ENCODE data around the gene CACNA1S. TPM values are rescaled to one million over a fixed set of nuclear protein-coding genes. Genes with fewer than 3 reads are reported as not detected.

Gene CACNA1S
- total RNA-seq, 1 donor from 2014 or later, result not detected

- Mint-ChIP-seq H3K4me1 (peaks cover 4% of the 10 kb centered on the region), H3K27ac (no peak overlapping the region), H3K27me3 (ENCODE audit: low read depth) (no peaks in the 10 kb centered on the region)
Observed at GRCh38 chr1:201134405-201134804, 22.2 kb upstream of the CACNA1S start.

GRCh38 chr1:201131398-201131797 lies 19.2 kb upstream of the CACNA1S start:
- peaks cover 3% of the 10 kb centered on the region for H3K9me3 Mint-ChIP-seq
- H3K27me3 Mint-ChIP-seq (ENCODE audit: low read depth), result no peaks in the 10 kb centered on the region
- H3K36me3 Mint-ChIP-seq, result peaks cover 29% of the 10 kb centered on the region
- H3K27ac Mint-ChIP-seq, result no peak overlapping the region
- H3K4me1 Mint-ChIP-seq, result peaks cover under 1% of the 10 kb centered on the region
- no peak for DNase-seq (ENCODE audit: low spot score in 2 of 2, unreplicated experiment in 2 of 2)
- TF ChIP-seq CTCF (IDR thresholded peaks at IDR 0.05; ENCODE audit: unreplicated experiment), result no peak
- no peak overlapping the region for H3K4me3 Mint-ChIP-seq

More at GRCh38 chr1:201134405-201134804, 22.2 kb upstream of the CACNA1S start:
- Mint-ChIP-seq H3K9me3 (peaks cover 3% of the 10 kb centered on the region), H3K4me3 (no peak overlapping the region), H3K36me3 (peaks cover 30% of the 10 kb centered on the region)
- TF ChIP-seq CTCF (IDR thresholded peaks at IDR 0.05; ENCODE audit: unreplicated experiment), result no peak
- no peak for DNase-seq (ENCODE audit: low spot score in 2 of 2, unreplicated experiment in 2 of 2)

- no peak for DNase-seq (ENCODE audit: low spot score in 2 of 2, unreplicated experiment in 2 of 2)
- peaks cover 6% of the 10 kb centered on the region for H3K4me1 Mint-ChIP-seq
- peaks cover 3% of the 10 kb centered on the region for H3K9me3 Mint-ChIP-seq
- H3K27ac Mint-ChIP-seq, result no peak overlapping the region
- TF ChIP-seq CTCF (IDR thresholded peaks at IDR 0.05; ENCODE audit: unreplicated experiment), result no peak
- peaks cover 13% of the 10 kb centered on the region for H3K36me3 Mint-ChIP-seq
- H3K4me3 Mint-ChIP-seq, result no peak overlapping the region
- H3K27me3 Mint-ChIP-seq (ENCODE audit: low read depth), result peaks cover 5% of the 10 kb centered on the region
Observed at GRCh38 chr1:201128962-201129361, 16.7 kb upstream of the CACNA1S start.

GRCh38 chr1:201128476-201128875 lies 16.2 kb upstream of the CACNA1S start:
- DNase-seq (ENCODE audit: low spot score in 2 of 2, unreplicated experiment in 2 of 2), result no peak
- no peak overlapping the region for H3K27ac Mint-ChIP-seq
- peaks cover 3% of the 10 kb centered on the region for H3K9me3 Mint-ChIP-seq
- peaks cover 11% of the 10 kb centered on the region for H3K36me3 Mint-ChIP-seq
- H3K4me1 Mint-ChIP-seq, result peaks cover 6% of the 10 kb centered on the region
- TF ChIP-seq CTCF (IDR thresholded peaks at IDR 0.05; ENCODE audit: unreplicated experiment), result no peak
- H3K27me3 Mint-ChIP-seq (ENCODE audit: low read depth), result peaks cover 9% of the 10 kb centered on the region
- H3K4me3 Mint-ChIP-seq, result no peak overlapping the region

- Mint-ChIP-seq H3K4me3 (no peak overlapping the region), H3K4me1 (peaks cover 6% of the 10 kb centered on the region), H3K27ac (no peak overlapping the region), H3K36me3 (peaks cover 7% of the 10 kb centered on the region), H3K9me3 (peaks cover 2% of the 10 kb centered on the region), H3K27me3 (ENCODE audit: low read depth) (peaks cover 13% of the 10 kb centered on the region)
- TF ChIP-seq CTCF (IDR thresholded peaks at IDR 0.05; ENCODE audit: unreplicated experiment), result no peak
- DNase-seq (ENCODE audit: low spot score in 2 of 2, unreplicated experiment in 2 of 2), result no peak
Observed at GRCh38 chr1:201127755-201128455, 15.7 kb upstream of the CACNA1S start.

Measured in mesothelial cell of epicardium (in vitro differentiated cells).